ENCODE results near the gene PPM1H.

PPM1H gene

GRCh38 chr12:62793256-62794217 lies 141.4 kb downstream of the PPM1H start:
- TF ChIP-seq CTCF (IDR thresholded peaks at IDR 0.05; ENCODE audit: low read depth, low read length) = peak; percentile 85
- peak; percentile 97 for DNase-seq (ENCODE audit: extremely low read depth, low read depth)

GRCh38 chr12:62792236-62792870 lies 142.6 kb downstream of the PPM1H start:
- TF ChIP-seq CTCF (IDR thresholded peaks at IDR 0.05; ENCODE audit: low read depth, low read length) = no peak

GRCh38 chr12:62789851-62790250 lies 145.1 kb downstream of the PPM1H start:
- DNase-seq (ENCODE audit: extremely low read depth, low read depth) = no peak
- no peak for TF ChIP-seq CTCF (IDR thresholded peaks at IDR 0.05; ENCODE audit: low read depth, low read length)

More at GRCh38 chr12:62792236-62792870, 142.6 kb downstream of the PPM1H start:
- no peak for DNase-seq (ENCODE audit: extremely low read depth, low read depth)

- DNase-seq (ENCODE audit: extremely low read depth, low read depth) = no peak
- TF ChIP-seq CTCF (IDR thresholded peaks at IDR 0.05; ENCODE audit: low read depth, low read length) = no peak
These were observed 147.3 kb downstream of the PPM1H start for GRCh38 chr12:62787611-62788010.

GRCh38 chr12:62787023-62787422 lies 147.9 kb downstream of the PPM1H start:
- TF ChIP-seq CTCF (IDR thresholded peaks at IDR 0.05; ENCODE audit: low read depth, low read length) = no peak
- DNase-seq (ENCODE audit: extremely low read depth, low read depth) = no peak

GRCh38 chr12:62785941-62786559 lies 148.9 kb downstream of the PPM1H start:
- no peak for DNase-seq (ENCODE audit: extremely low read depth, low read depth)
- TF ChIP-seq CTCF (IDR thresholded peaks at IDR 0.05; ENCODE audit: low read depth, low read length) = no peak

Data from AG09319 (cell line).